Sigmoid colon (tissue), 4 donors: ENCODE data around the gene RPL3.

ENCODE experiments used
- CTCF ChIP-seq, 4 experiments: fragments of 450-650 bp in 3 of 4; fragments of 200-600 bp in 1 of 4; IDR thresholded peaks; one replicate each; pipeline ENCODE4 v1.5.1; 2016 to 2019; ENCODE audit warnings: antibody characterized with exemption in 4 of 4, mild to moderate bottlenecking in 3 of 4, moderate library complexity in 2 of 4
- EP300 ChIP-seq, 4 donors: sonication (generic); formaldehyde crosslinking; IDR thresholded peaks; one replicate each; pipeline ENCODE4 v1.6.1; 2017; ENCODE audit warnings: antibody characterized with exemption in 4 of 4
- POLR2A ChIP-seq, 2 donors: fragments of 450-650 bp; IDR thresholded peaks; one replicate each; pipeline ENCODE4 v1.6.1; 2016; ENCODE audit warnings: antibody characterized with exemption in 2 of 2, mild to moderate bottlenecking in 2 of 2, moderate library complexity in 2 of 2

GRCh38 chr22:39356464-39356863 lies 37.0 kb upstream of the RPL3 start:
- TF ChIP-seq CTCF (IDR thresholded peaks at IDR 0.05) (no peak), EP300 (IDR thresholded peaks at IDR 0.05) (no peak), POLR2A (IDR thresholded peaks at IDR 0.05) (no peak)
